Liver (tissue), 9 donors: ENCODE measurements around the gene MYOM3. TPM values are rescaled to one million over a fixed set of nuclear protein-coding genes. Genes with fewer than 3 reads are reported as not detected.

Experiments
- DNase-seq: peaks from one replicate; pipeline ENCODE4 v3.0.0-alpha.2; 2017; ENCODE audit warnings: low spot score
- H3K27ac ChIP-seq, 2 donors: one replicate each; pipeline ENCODE4 v1.7.0; 2013; ENCODE audit warnings: inconsistent platforms in 2 of 2, low read length in 2 of 2, control low read depth in 1 of 2, low read depth in 1 of 2, mild to moderate bottlenecking in 1 of 2
- H3K27me3 ChIP-seq, 4 donors: one replicate each; pipeline versions ENCODE4 v1.6.1 to v1.7.0; 2013; ENCODE audit warnings: low read length in 3 of 4, inconsistent platforms in 1 of 4, mild to moderate bottlenecking in 1 of 4, moderate library complexity in 1 of 4; ENCODE audit not compliant: control insufficient read depth in 4 of 4, insufficient read depth in 4 of 4
- H3K36me3 ChIP-seq, 4 donors: one replicate each; pipeline versions ENCODE4 v1.6.1 to v1.7.0; 2013; ENCODE audit warnings: low read length in 3 of 4, mild to moderate bottlenecking in 3 of 4, low read depth in 1 of 4, moderate library complexity in 1 of 4; ENCODE audit not compliant: control insufficient read depth in 4 of 4, insufficient read depth in 3 of 4
- H3K4me1 ChIP-seq, 4 donors: one replicate each; pipeline versions ENCODE4 v1.6.1 to v1.7.0; 2013; ENCODE audit warnings: low read length in 3 of 4, mild to moderate bottlenecking in 3 of 4, moderate library complexity in 1 of 4; ENCODE audit not compliant: control insufficient read depth in 4 of 4, insufficient read depth in 4 of 4
- H3K4me3 ChIP-seq, 3 donors: one replicate each; pipeline versions ENCODE4 v1.6.1 to v1.7.0; 2013; ENCODE audit warnings: low read length in 3 of 3, control low read depth in 1 of 3, low read depth in 1 of 3, mild to moderate bottlenecking in 1 of 3
- H3K9ac ChIP-seq, 2 donors: one replicate each; pipeline ENCODE4 v1.7.0; 2013; ENCODE audit warnings: low read length in 2 of 2, mild to moderate bottlenecking in 2 of 2, moderate library complexity in 2 of 2, control low read depth in 1 of 2, low read depth in 1 of 2
- H3K9me3 ChIP-seq, 4 donors: one replicate each; pipeline versions ENCODE4 v1.6.1 to v1.7.0; 2013; ENCODE audit warnings: low read length in 3 of 4; ENCODE audit not compliant: control insufficient read depth in 4 of 4
- EGR1 ChIP-seq, 2 donors: IDR thresholded peaks; 2 replicates each; pipeline ENCODE4 v1.6.1; 2016 to 2018; ENCODE audit warnings: antibody characterized with exemption in 2 of 2, low read depth in 2 of 2
- FOXA1 ChIP-seq: IDR thresholded peaks from 2 replicates; pipeline ENCODE4 v1.6.1; 2016; ENCODE audit warnings: antibody characterized with exemption
- FOXA2 ChIP-seq: IDR thresholded peaks from 2 replicates; pipeline ENCODE4 v1.6.1; 2016; ENCODE audit warnings: antibody characterized with exemption
- GABPA ChIP-seq, 2 donors: IDR thresholded peaks in 1 of 2; conservative IDR thresholded peaks in 1 of 2; 2 replicates each; pipeline ENCODE4 v1.6.1; 2016; ENCODE audit warnings: antibody characterized with exemption in 2 of 2, mild to moderate bottlenecking in 1 of 2, moderate library complexity in 1 of 2
- HNF4A ChIP-seq, 2 donors: conservative IDR thresholded peaks; 2 replicates each; pipeline ENCODE4 v1.6.1; 2016; ENCODE audit warnings: antibody characterized with exemption in 2 of 2, mild to moderate bottlenecking in 2 of 2
- HNF4G ChIP-seq: IDR thresholded peaks from 2 replicates; pipeline ENCODE4 v1.6.1; 2016; ENCODE audit warnings: antibody characterized with exemption
- MAX ChIP-seq: IDR thresholded peaks from 2 replicates; pipeline ENCODE4 v1.6.1; 2016; ENCODE audit warnings: antibody characterized with exemption
- REST ChIP-seq: IDR thresholded peaks from 2 replicates; pipeline ENCODE4 v1.6.1; 2016; ENCODE audit warnings: antibody characterized with exemption, mild to moderate bottlenecking
- RXRA ChIP-seq, 2 donors: IDR thresholded peaks; 2 replicates each; pipeline ENCODE4 v1.6.1; 2017 to 2018; ENCODE audit warnings: antibody characterized with exemption in 2 of 2, mild to moderate bottlenecking in 1 of 2
- SP1 ChIP-seq: IDR thresholded peaks from 2 replicates; pipeline ENCODE4 v1.6.1; 2018; ENCODE audit warnings: antibody characterized with exemption, mild to moderate bottlenecking
- TAF1 ChIP-seq: conservative IDR thresholded peaks from 2 replicates; pipeline ENCODE4 v1.6.1; 2016; ENCODE audit warnings: antibody characterized with exemption, mild to moderate bottlenecking
- WGBS: extraction: QIAGEN DNeasy Blood & Tissue Kit; methylation state at CpG from one replicate; pipeline ENCODE4 v1.1.7; 2013; 5-methylcytosine and 5-hydroxymethylcytosine counted together
- polyA plus RNA-seq, 2 donors: library from polyadenylated mRNA; stranded (reverse) in 1 of 2; unstranded in 1 of 2; fragments of 200-250 nt in 1 of 2; fragments of >200 nt in 1 of 2; fragmentation: Nextera tagmentation in 1 of 2; extraction: Ambion mirVana in 1 of 2; gene quantifications; one replicate each; pipeline versions ENCODE4 v1.2.1 to v1.2.3, GENCODE V29; 2013 to 2015
- total RNA-seq, 2 donors: library from RNA; depleted of rRNA; stranded (reverse); fragments of >200 nt; gene quantifications; one replicate each; pipeline ENCODE4 v1.2.3, GENCODE V29; 2014
- TF ChIP-seq, protein P1 (sequence below): IDR thresholded peaks from 2 replicates; pipeline ENCODE4 v1.6.1; 2016; ENCODE audit warnings: antibody characterized with exemption
- TF ChIP-seq, protein P2 (sequence below): fragments of 150-350 bp; IDR thresholded peaks from 2 replicates; pipeline ENCODE4 v1.5.1; 2017; ENCODE audit warnings: improper control_type of control experiment, low read depth, low read length; ENCODE audit not compliant: missing input control
- donor health status: healthy.
- donor health status: healthy.
- donor health status: healthy.
- donor health status: healthy.
- donor health status: healthy.

Gene MYOM3
- total and polyA plus RNA-seq, 4 donors: 0.01 to 0.17 (median 0.05) TPM; not detected in 1

- WGBS: 88% methylated on average over 19 of the region's 19 CpGs
- Histone ChIP-seq H3K4me3 (no peak overlapping the region), H3K9ac (no peak overlapping the region), H3K27ac (no peak overlapping the region), H3K4me1 (no peaks in the 10 kb centered on the region), H3K36me3 (no peaks in the 10 kb centered on the region), H3K27me3 (no peaks in the 10 kb centered on the region), H3K9me3 (no peaks in the 10 kb centered on the region)
- TF ChIP-seq REST (no peak), EGR1 (IDR thresholded peaks at IDR 0.05; ENCODE audit: low read depth in 2 of 2) (no peak)
- no peak for DNase-seq
Observed at GRCh38 chr1:24105368-24106160, 6.4 kb downstream of the MYOM3 start.

DNA sequence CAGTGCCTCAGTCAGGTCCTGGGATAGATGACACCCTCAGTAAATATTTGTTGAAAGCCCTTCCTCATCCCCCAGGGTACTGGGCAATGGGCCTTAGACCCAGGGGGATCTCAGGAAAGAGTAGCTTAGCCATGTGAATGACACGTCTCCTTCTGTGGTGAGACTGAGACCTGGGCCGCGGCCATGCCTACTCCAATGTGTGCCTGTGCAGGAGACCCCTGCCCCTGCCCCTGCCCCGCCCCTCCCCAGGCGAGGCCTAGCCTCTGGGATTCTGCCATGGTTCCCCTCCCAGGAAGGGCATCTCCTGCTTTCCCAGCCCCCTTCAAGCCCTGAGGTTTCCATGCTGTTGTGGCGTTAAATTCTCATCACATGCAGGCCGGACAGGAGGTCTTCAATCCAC is 7.1 kb downstream of the MYOM3 start:
- Histone ChIP-seq H3K4me3 (no peak overlapping the region), H3K27me3 (no peaks in the 10 kb centered on the region), H3K9ac (no peak overlapping the region), H3K4me1 (no peaks in the 10 kb centered on the region), H3K9me3 (no peaks in the 10 kb centered on the region), H3K27ac (no peak overlapping the region), H3K36me3 (no peaks in the 10 kb centered on the region)
- TF ChIP-seq SP1 (no peak), HNF4A (conservative IDR thresholded peaks at IDR 0.05) (no peak), REST (no peak), FOXA2 (no peak), HNF4G (no peak), FOXA1 (no peak), RXRA (IDR thresholded peaks at IDR 0.05) (no peak), GABPA (IDR thresholded peaks at IDR 0.05 in 1 of 2, conservative IDR thresholded peaks at IDR 0.05 in 1 of 2) (no peak), TAF1 (no peak), MAX (no peak)
- TF ChIP-seq, protein P1, sequence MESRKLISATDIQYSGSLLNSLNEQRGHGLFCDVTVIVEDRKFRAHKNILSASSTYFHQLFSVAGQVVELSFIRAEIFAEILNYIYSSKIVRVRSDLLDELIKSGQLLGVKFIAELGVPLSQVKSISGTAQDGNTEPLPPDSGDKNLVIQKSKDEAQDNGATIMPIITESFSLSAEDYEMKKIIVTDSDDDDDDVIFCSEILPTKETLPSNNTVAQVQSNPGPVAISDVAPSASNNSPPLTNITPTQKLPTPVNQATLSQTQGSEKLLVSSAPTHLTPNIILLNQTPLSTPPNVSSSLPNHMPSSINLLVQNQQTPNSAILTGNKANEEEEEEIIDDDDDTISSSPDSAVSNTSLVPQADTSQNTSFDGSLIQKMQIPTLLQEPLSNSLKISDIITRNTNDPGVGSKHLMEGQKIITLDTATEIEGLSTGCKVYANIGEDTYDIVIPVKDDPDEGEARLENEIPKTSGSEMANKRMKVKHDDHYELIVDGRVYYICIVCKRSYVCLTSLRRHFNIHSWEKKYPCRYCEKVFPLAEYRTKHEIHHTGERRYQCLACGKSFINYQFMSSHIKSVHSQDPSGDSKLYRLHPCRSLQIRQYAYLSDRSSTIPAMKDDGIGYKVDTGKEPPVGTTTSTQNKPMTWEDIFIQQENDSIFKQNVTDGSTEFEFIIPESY: no peak
- TF ChIP-seq, protein P2, sequence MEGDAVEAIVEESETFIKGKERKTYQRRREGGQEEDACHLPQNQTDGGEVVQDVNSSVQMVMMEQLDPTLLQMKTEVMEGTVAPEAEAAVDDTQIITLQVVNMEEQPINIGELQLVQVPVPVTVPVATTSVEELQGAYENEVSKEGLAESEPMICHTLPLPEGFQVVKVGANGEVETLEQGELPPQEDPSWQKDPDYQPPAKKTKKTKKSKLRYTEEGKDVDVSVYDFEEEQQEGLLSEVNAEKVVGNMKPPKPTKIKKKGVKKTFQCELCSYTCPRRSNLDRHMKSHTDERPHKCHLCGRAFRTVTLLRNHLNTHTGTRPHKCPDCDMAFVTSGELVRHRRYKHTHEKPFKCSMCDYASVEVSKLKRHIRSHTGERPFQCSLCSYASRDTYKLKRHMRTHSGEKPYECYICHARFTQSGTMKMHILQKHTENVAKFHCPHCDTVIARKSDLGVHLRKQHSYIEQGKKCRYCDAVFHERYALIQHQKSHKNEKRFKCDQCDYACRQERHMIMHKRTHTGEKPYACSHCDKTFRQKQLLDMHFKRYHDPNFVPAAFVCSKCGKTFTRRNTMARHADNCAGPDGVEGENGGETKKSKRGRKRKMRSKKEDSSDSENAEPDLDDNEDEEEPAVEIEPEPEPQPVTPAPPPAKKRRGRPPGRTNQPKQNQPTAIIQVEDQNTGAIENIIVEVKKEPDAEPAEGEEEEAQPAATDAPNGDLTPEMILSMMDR: no peak
- 93% methylated on average over 7 of the region's 7 CpGs for WGBS
- no peak for DNase-seq
